Activated naive CD8-positive, alpha-beta T cell (primary cell): ENCODE data around the gene RNLS.

ENCODE experiments used
- H3K27ac Mint-ChIP-seq: one replicate; pipeline ENCODE4 v1.8.0; 2021; ENCODE audit warnings: mixed read lengths
- H3K27me3 Mint-ChIP-seq: one replicate; pipeline ENCODE4 v1.8.0; 2021; ENCODE audit warnings: mixed read lengths
- H3K36me3 Mint-ChIP-seq: one replicate; pipeline ENCODE4 v1.8.0; 2021; ENCODE audit warnings: mixed read lengths
- H3K4me1 Mint-ChIP-seq: one replicate; pipeline ENCODE4 v1.8.0; 2021; ENCODE audit warnings: low read depth, mixed read lengths
- H3K4me3 Mint-ChIP-seq: one replicate; pipeline ENCODE4 v1.8.0; 2021; ENCODE audit warnings: mild to moderate bottlenecking, mixed read lengths
- H3K9me3 Mint-ChIP-seq: one replicate; pipeline ENCODE4 v1.8.0; 2021; ENCODE audit warnings: low read depth, mixed read lengths

RNLS gene

GRCh38 chr10:88423732-88424131 is 159.4 kb downstream of the RNLS start:
- Mint-ChIP-seq H3K27ac (no peak overlapping the region), H3K9me3 (peaks cover 3% of the 10 kb centered on the region), H3K27me3 (peaks cover 1% of the 10 kb centered on the region), H3K4me3 (no peak overlapping the region), H3K36me3 (peaks cover 5% of the 10 kb centered on the region), H3K4me1 (peaks cover 2% of the 10 kb centered on the region)

- peaks cover 5% of the 10 kb centered on the region for H3K36me3 Mint-ChIP-seq
- H3K27ac Mint-ChIP-seq = no peak overlapping the region
- H3K9me3 Mint-ChIP-seq = peaks cover 3% of the 10 kb centered on the region
- H3K4me1 Mint-ChIP-seq = peaks cover under 1% of the 10 kb centered on the region
- H3K4me3 Mint-ChIP-seq = no peak overlapping the region
- H3K27me3 Mint-ChIP-seq = peaks cover 1% of the 10 kb centered on the region
These were observed 161.5 kb downstream of the RNLS start for GRCh38 chr10:88421590-88421989.

GRCh38 chr10:88418871-88419270 is 164.2 kb downstream of the RNLS start:
- no peaks in the 10 kb centered on the region for H3K36me3 Mint-ChIP-seq
- no peaks in the 10 kb centered on the region for H3K27me3 Mint-ChIP-seq
- H3K27ac Mint-ChIP-seq = no peak overlapping the region
- H3K9me3 Mint-ChIP-seq = no peaks in the 10 kb centered on the region
- no peaks in the 10 kb centered on the region for H3K4me1 Mint-ChIP-seq
- H3K4me3 Mint-ChIP-seq = no peak overlapping the region

GRCh38 chr10:88417387-88418030 is 165.6 kb downstream of the RNLS start:
- H3K4me1 Mint-ChIP-seq = no peaks in the 10 kb centered on the region
- no peaks in the 10 kb centered on the region for H3K36me3 Mint-ChIP-seq
- H3K4me3 Mint-ChIP-seq = no peak overlapping the region
- H3K27me3 Mint-ChIP-seq = no peaks in the 10 kb centered on the region
- H3K27ac Mint-ChIP-seq = no peak overlapping the region
- no peaks in the 10 kb centered on the region for H3K9me3 Mint-ChIP-seq

GRCh38 chr10:88416801-88417200 is 166.3 kb downstream of the RNLS start:
- Mint-ChIP-seq H3K27me3 (no peaks in the 10 kb centered on the region), H3K36me3 (no peaks in the 10 kb centered on the region), H3K4me1 (no peaks in the 10 kb centered on the region), H3K4me3 (no peak overlapping the region), H3K9me3 (no peaks in the 10 kb centered on the region), H3K27ac (no peak overlapping the region)

GRCh38 chr10:88415533-88416130 is 167.5 kb downstream of the RNLS start:
- no peak overlapping the region for H3K27ac Mint-ChIP-seq
- H3K9me3 Mint-ChIP-seq = no peaks in the 10 kb centered on the region
- no peaks in the 10 kb centered on the region for H3K4me1 Mint-ChIP-seq
- H3K4me3 Mint-ChIP-seq = no peak overlapping the region
- no peaks in the 10 kb centered on the region for H3K27me3 Mint-ChIP-seq
- no peaks in the 10 kb centered on the region for H3K36me3 Mint-ChIP-seq

- Mint-ChIP-seq H3K9me3 (no peaks in the 10 kb centered on the region), H3K27ac (no peak overlapping the region), H3K4me3 (no peak overlapping the region), H3K4me1 (peaks cover 7% of the 10 kb centered on the region), H3K27me3 (no peaks in the 10 kb centered on the region), H3K36me3 (no peaks in the 10 kb centered on the region)
These were observed 169.7 kb downstream of the RNLS start for GRCh38 chr10:88413412-88413811.

GRCh38 chr10:88411772-88412349 is 171.3 kb downstream of the RNLS start:
- Mint-ChIP-seq H3K4me1 (peaks cover 7% of the 10 kb centered on the region), H3K27me3 (no peaks in the 10 kb centered on the region), H3K9me3 (no peaks in the 10 kb centered on the region), H3K27ac (no peak overlapping the region), H3K36me3 (no peaks in the 10 kb centered on the region), H3K4me3 (no peak overlapping the region)

GRCh38 chr10:88409824-88410223 is 173.3 kb downstream of the RNLS start:
- Mint-ChIP-seq H3K4me3 (no peak overlapping the region), H3K4me1 (peaks cover 7% of the 10 kb centered on the region)

GRCh38 chr10:88409236-88409635 is 173.9 kb downstream of the RNLS start:
- H3K27ac Mint-ChIP-seq = no peak overlapping the region
- no peaks in the 10 kb centered on the region for H3K36me3 Mint-ChIP-seq
- H3K27me3 Mint-ChIP-seq = no peaks in the 10 kb centered on the region
- H3K4me3 Mint-ChIP-seq = no peak overlapping the region
- H3K9me3 Mint-ChIP-seq = no peaks in the 10 kb centered on the region
- peaks cover 7% of the 10 kb centered on the region for H3K4me1 Mint-ChIP-seq

More at GRCh38 chr10:88409824-88410223, 173.3 kb downstream of the RNLS start:
- no peak overlapping the region for H3K27ac Mint-ChIP-seq
- no peaks in the 10 kb centered on the region for H3K36me3 Mint-ChIP-seq
- H3K9me3 Mint-ChIP-seq = no peaks in the 10 kb centered on the region
- H3K27me3 Mint-ChIP-seq = no peaks in the 10 kb centered on the region

- Mint-ChIP-seq H3K4me1 (peaks cover 7% of the 10 kb centered on the region), H3K27ac (no peak overlapping the region), H3K36me3 (no peaks in the 10 kb centered on the region)
These were observed 175.0 kb downstream of the RNLS start for GRCh38 chr10:88408096-88408495.

GRCh38 chr10:88404133-88404532 is 179.0 kb downstream of the RNLS start:
- no peak overlapping the region for H3K4me3 Mint-ChIP-seq
- H3K27me3 Mint-ChIP-seq = no peaks in the 10 kb centered on the region
- peaks cover 6% of the 10 kb centered on the region for H3K4me1 Mint-ChIP-seq
- H3K27ac Mint-ChIP-seq = no peak overlapping the region
- H3K9me3 Mint-ChIP-seq = no peaks in the 10 kb centered on the region
- H3K36me3 Mint-ChIP-seq = no peaks in the 10 kb centered on the region

More at GRCh38 chr10:88408096-88408495, 175.0 kb downstream of the RNLS start:
- Mint-ChIP-seq H3K4me3 (no peak overlapping the region), H3K9me3 (no peaks in the 10 kb centered on the region), H3K27me3 (no peaks in the 10 kb centered on the region)

- peaks cover 3% of the 10 kb centered on the region for H3K4me1 Mint-ChIP-seq
- H3K36me3 Mint-ChIP-seq = peaks cover 13% of the 10 kb centered on the region
- no peaks in the 10 kb centered on the region for H3K27me3 Mint-ChIP-seq
- H3K27ac Mint-ChIP-seq = no peak overlapping the region
- H3K9me3 Mint-ChIP-seq = peaks cover 14% of the 10 kb centered on the region
- H3K4me3 Mint-ChIP-seq = no peak overlapping the region
These were observed 181.3 kb downstream of the RNLS start for GRCh38 chr10:88401671-88402347.

GRCh38 chr10:88399240-88399639 is 183.9 kb downstream of the RNLS start:
- Mint-ChIP-seq H3K27me3 (no peaks in the 10 kb centered on the region), H3K4me1 (peaks cover 3% of the 10 kb centered on the region), H3K27ac (no peak overlapping the region), H3K4me3 (no peak overlapping the region), H3K36me3 (peaks cover 18% of the 10 kb centered on the region), H3K9me3 (peaks cover 14% of the 10 kb centered on the region)

GRCh38 chr10:88395677-88396076 is 187.4 kb downstream of the RNLS start:
- Mint-ChIP-seq H3K27ac (no peak overlapping the region), H3K27me3 (no peaks in the 10 kb centered on the region), H3K9me3 (peaks cover 14% of the 10 kb centered on the region), H3K4me1 (peaks cover 13% of the 10 kb centered on the region), H3K36me3 (peaks cover 22% of the 10 kb centered on the region), H3K4me3 (no peak overlapping the region)
